ENCODE measurements around the gene SHPK.
"Not testable (repeated sequence)": the region's sequence is repeated elsewhere in the genome, so short reads cannot be mapped to it uniquely, and the experiment has no call there.

SHPK gene

DNA sequence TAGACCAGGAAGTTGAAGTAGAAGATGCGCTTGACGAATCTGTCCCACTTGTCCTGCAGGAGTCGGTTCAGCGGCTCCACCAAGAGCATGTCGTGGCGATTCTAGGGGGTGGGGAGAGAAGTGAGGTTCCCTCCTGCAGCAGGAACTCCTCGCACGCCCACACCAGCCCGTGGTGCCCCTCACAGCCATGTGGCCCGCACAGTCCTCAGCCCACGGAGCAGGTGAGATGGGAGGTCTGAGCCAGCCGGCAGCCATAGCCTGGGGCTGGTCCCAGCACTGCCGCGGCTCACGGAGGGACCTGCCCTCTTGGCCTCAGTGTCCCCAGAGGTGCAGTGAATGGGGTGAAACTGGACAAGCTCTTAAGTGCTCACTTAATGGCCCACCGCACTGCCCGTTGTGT lies 50.2 kb downstream of the SHPK start:
- no peak for DNase-seq

- no peak for DNase-seq
These were observed 52.6 kb downstream of the SHPK start for GRCh38 chr17:3583456-3583855.

DNA sequence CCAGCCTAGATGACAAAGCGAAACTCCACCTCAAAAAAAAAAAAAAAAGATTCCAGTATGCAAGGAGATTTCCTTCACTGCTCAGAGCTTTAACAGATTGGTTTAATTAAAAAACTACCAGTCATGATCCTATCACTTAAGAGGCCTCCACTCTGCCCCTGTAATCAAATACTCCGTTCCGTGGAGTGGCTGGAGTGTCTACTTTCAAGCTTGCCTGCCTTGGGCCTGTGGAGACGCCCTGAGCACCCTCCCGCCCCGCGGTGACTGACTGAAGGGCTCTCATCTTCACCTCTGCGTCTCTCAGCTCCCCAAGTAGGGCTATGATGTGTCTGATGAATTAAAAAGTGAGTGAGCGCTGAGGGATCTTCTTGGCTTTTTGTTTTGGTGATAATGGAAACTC lies 53.1 kb downstream of the SHPK start:
- peak; percentile 4 for DNase-seq

DNA sequence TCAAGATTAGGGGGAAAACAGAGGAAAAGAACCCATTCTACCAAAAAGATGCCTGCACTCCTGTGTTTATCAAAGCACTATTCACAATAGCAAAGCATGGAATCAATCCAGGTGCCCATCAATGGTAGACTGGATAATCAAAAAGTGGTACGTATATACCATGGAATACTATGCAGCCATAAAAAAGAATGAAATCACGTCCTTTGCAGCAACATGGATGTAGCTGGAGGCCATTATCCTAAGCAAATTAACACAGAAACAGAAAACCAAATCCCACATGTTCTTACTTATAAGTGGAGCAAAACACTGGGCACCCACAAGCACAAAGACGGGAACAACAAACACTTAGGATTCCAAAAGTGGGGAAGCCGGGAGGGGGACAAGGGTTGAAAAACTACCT lies 57.4 kb downstream of the SHPK start:
- not testable (repeated sequence) for DNase-seq

- DNase-seq: no peak
These were observed 59.1 kb downstream of the SHPK start for GRCh38 chr17:3576970-3577369.

DNA sequence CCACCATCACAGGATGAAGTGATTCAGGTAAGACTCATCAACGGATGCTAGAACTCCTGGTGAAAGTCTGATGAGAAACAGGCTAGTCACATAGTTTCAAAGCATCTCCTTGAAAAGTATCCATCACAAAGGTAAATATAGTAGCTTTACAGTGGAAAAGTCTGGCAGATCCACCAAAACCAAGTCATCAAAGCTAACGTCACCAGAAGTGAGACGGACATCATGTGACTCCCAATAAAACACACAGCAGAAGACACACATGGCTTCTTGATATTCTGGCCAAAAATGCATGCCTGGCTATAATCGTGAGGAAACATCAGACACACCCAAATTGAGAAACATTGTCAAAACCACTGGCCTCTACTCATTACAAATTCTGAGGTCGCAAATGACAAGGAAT lies 60.5 kb downstream of the SHPK start:
- no peak for DNase-seq

- no peak for DNase-seq
These were observed 61.8 kb downstream of the SHPK start for GRCh38 chr17:3574231-3574630.

GRCh38 chr17:3573246-3574100 lies 62.6 kb downstream of the SHPK start:
- DNase-seq: no peak

DNA sequence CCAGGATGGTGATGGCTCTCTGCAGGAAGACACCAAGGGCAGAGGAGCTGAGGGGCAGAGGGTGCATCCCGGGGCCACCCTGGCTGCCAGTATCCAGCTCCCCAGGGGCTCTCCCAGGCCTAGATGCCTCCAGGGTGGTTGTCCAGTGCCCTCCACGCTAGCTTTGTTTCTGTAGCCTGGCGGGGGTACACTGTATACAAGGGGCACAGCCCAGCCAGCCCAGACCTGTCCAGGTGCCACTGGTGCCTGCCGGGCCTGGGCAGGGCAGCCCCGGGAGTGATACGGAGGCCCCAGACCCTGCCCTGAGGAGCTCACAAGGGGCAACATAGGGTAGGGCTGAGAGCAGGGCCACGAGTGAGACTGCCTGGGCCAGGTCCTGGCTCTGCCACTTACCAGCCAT lies 63.8 kb downstream of the SHPK start:
- DNase-seq: no peak

- DNase-seq: no peak
These were observed 64.8 kb downstream of the SHPK start for GRCh38 chr17:3571043-3571900.

- no peak for DNase-seq
These were observed 66.4 kb downstream of the SHPK start for GRCh38 chr17:3569534-3570137.

- DNase-seq: no peak
These were observed 69.5 kb downstream of the SHPK start for GRCh38 chr17:3566551-3566950.

DNA sequence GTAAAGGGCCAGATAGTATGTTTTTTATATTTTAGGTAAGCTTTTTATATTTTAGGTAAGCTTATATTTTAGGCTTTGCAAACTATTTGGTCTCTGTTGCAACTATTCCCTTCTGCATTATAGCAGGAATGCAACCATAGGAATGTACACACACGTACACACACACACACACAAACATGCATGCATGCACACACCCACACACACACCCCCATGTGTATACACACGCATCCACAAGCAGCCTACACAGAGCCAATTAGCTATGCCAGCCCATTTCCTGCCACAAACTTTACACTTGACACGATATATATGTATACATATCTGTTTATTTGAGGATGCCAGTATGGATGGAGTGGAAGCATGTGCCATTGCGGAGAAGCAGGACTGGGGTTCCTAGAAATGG lies 70.9 kb downstream of the SHPK start:
- no peak for DNase-seq

GRCh38 chr17:3564241-3564640 lies 71.8 kb downstream of the SHPK start:
- DNase-seq: not testable (repeated sequence)

GRCh38 chr17:3559270-3559645 lies 76.8 kb downstream of the SHPK start:
- DNase-seq: no peak

- DNase-seq: peak; percentile 60
These were observed 77.3 kb downstream of the SHPK start for GRCh38 chr17:3558603-3559269.
